ENCODE results near the gene EIF1AX.

DNA sequence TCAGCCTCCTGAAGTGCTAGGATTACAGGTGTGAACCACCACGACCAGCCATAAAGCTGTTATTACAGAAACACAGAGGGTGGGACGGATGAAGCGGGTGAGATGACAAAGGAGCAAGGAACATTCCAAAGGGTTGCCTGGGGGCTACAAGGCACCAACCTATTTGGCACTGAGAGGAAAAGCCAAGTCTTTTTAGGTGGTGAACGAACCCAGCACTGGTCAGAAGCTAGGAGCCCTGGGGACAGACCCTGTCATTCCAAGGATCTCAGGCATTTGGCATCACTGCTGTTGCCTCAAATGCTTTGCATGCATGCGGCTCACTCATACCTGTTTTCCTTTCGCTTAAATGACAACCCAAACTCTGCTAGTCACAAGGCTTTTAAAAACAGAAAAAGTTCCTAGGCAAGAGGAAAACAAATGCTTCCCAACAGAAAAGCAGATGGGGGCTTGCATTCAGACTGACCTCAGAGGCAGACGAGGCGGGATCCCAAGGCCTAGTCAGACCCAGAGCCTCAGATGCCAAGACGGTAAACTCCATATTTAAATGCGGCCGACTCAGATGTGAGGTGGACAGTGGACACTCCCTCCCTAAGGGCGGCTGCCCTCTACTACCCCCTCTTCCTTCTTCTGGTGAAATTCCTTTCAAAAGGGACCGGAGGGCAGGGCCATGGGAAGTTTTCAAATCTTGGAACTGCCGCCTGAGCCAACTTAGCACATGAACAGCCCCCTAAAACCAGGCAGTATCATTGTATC lies 29.4 kb downstream of the EIF1AX start:
- TF ChIP-seq, protein P1, sequence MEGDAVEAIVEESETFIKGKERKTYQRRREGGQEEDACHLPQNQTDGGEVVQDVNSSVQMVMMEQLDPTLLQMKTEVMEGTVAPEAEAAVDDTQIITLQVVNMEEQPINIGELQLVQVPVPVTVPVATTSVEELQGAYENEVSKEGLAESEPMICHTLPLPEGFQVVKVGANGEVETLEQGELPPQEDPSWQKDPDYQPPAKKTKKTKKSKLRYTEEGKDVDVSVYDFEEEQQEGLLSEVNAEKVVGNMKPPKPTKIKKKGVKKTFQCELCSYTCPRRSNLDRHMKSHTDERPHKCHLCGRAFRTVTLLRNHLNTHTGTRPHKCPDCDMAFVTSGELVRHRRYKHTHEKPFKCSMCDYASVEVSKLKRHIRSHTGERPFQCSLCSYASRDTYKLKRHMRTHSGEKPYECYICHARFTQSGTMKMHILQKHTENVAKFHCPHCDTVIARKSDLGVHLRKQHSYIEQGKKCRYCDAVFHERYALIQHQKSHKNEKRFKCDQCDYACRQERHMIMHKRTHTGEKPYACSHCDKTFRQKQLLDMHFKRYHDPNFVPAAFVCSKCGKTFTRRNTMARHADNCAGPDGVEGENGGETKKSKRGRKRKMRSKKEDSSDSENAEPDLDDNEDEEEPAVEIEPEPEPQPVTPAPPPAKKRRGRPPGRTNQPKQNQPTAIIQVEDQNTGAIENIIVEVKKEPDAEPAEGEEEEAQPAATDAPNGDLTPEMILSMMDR (conservative IDR thresholded peaks at IDR 0.05; ENCODE audit: low read length), result no peak
- no peak for TF ChIP-seq EZH2phosphoT487 (IDR thresholded peaks at IDR 0.05; ENCODE audit: borderline replicate concordance, low read depth, low read length)

All from OCI-LY7 (cell line).